ENCODE measurements around the gene MCEE.
"Not testable (repeated sequence)": the region's sequence is repeated elsewhere in the genome, so short reads cannot be mapped to it uniquely, and the experiment has no call there.

MCEE gene

GRCh38 chr2:71130152-71130904, at the start of gene MCEE, which contains the start of gene MPHOSPH10:
TSS of gene MCEE (minus strand) at chr2:71130229. CDS start at chr2:71130219, 10 bp downstream.
TSS of gene MPHOSPH10 (plus strand) at chr2:71130634. CDS start at chr2:71130666, 32 bp downstream.
- peak; percentile 95 for DNase-seq (ENCODE audit: low spot score)

- not testable (repeated sequence) for DNase-seq (ENCODE audit: low spot score)
Measured at GRCh38 chr2:71178836-71179235, 48.8 kb upstream of the MCEE start.

- DNase-seq (ENCODE audit: low spot score): no peak
Measured at GRCh38 chr2:71174207-71174606, 44.2 kb upstream of the MCEE start.

- DNase-seq (ENCODE audit: low spot score): no peak
Measured at GRCh38 chr2:71173096-71173495, 43.1 kb upstream of the MCEE start.

GRCh38 chr2:71166812-71167211, 36.8 kb upstream of the MCEE start:
- DNase-seq (ENCODE audit: low spot score): no peak

- peak; percentile 88 for DNase-seq (ENCODE audit: low spot score)
Measured at GRCh38 chr2:71157124-71157793, 27.2 kb upstream of the MCEE start.

GRCh38 chr2:71156573-71156972, 26.5 kb upstream of the MCEE start:
- no peak for DNase-seq (ENCODE audit: low spot score)

- no peak for DNase-seq (ENCODE audit: low spot score)
Measured at GRCh38 chr2:71155846-71156245, 25.8 kb upstream of the MCEE start.

GRCh38 chr2:71154798-71155197, 24.8 kb upstream of the MCEE start:
- no peak for DNase-seq (ENCODE audit: low spot score)

- DNase-seq (ENCODE audit: low spot score): no peak
Measured at GRCh38 chr2:71154279-71154678, 24.2 kb upstream of the MCEE start.

GRCh38 chr2:71153585-71154224, 23.7 kb upstream of the MCEE start:
- no peak for DNase-seq (ENCODE audit: low spot score)

- DNase-seq (ENCODE audit: low spot score): no peak
Measured at GRCh38 chr2:71151620-71152019, 21.6 kb upstream of the MCEE start.

- no peak for DNase-seq (ENCODE audit: low spot score)
Measured at GRCh38 chr2:71150082-71150816, 20.2 kb upstream of the MCEE start.

- DNase-seq (ENCODE audit: low spot score): no peak
Measured at GRCh38 chr2:71148506-71149063, 18.6 kb upstream of the MCEE start.

- DNase-seq (ENCODE audit: low spot score): no peak
Measured at GRCh38 chr2:71143782-71144181, 13.8 kb upstream of the MCEE start.

GRCh38 chr2:71136174-71136573, 6.1 kb upstream of the MCEE start:
- no peak for DNase-seq (ENCODE audit: low spot score)

GRCh38 chr2:71133603-71134002, 3.6 kb upstream of the MCEE start:
- DNase-seq (ENCODE audit: low spot score): no peak

GRCh38 chr2:71131387-71132166, 1.5 kb upstream of the MCEE start:
- DNase-seq (ENCODE audit: low spot score): not testable (repeated sequence)

- DNase-seq (ENCODE audit: low spot score): no peak
Measured at GRCh38 chr2:71130905-71131244, 846 bp upstream of the MCEE start.

GRCh38 chr2:71129902-71130151, 202 bp downstream of the MCEE start:
- no peak for DNase-seq (ENCODE audit: low spot score)

GRCh38 chr2:71129114-71129901, 721 bp downstream of the MCEE start:
- DNase-seq (ENCODE audit: low spot score): no peak

Data from ecto neural progenitor cell (in vitro differentiated cells).